Endothelial cell of umbilical vein (primary cell): ENCODE measurements around the gene CD81.

Experiments
- EZH2 ChIP-seq: IDR thresholded peaks from 2 replicates; pipeline ENCODE4 v1.6.1; 2012; ENCODE audit warnings: borderline replicate concordance, low read depth, mild to moderate bottlenecking, moderate library complexity, low read length, inconsistent platforms; ENCODE audit not compliant: severe bottlenecking
- FOS ChIP-seq: IDR thresholded peaks from 2 replicates; pipeline ENCODE4 v1.6.1; 2011; ENCODE audit warnings: mild to moderate bottlenecking, low read length, moderate library complexity, borderline replicate concordance; ENCODE audit not compliant: insufficient read depth
- GATA2 ChIP-seq: IDR thresholded peaks from 2 replicates; pipeline ENCODE4 v1.7.0; 2011; ENCODE audit warnings: low read depth, mild to moderate bottlenecking, moderate library complexity, mixed read lengths, low read length; ENCODE audit not compliant: insufficient read length, insufficient read depth
- JUN ChIP-seq: IDR thresholded peaks from 2 replicates; pipeline ENCODE4 v1.6.1; 2011; ENCODE audit warnings: borderline replicate concordance, low read depth; ENCODE audit not compliant: insufficient read length, insufficient read depth
- MYC ChIP-seq: IDR thresholded peaks from one replicate; pipeline ENCODE4 v1.6.1; 2011; ENCODE audit warnings: mild to moderate bottlenecking, low read depth, low read length
- POLR2A ChIP-seq: IDR thresholded peaks from 2 replicates; pipeline ENCODE4 v1.6.1; 2012; ENCODE audit warnings: low read depth, mild to moderate bottlenecking, control low read depth, low read length
- POLR2AphosphoS5 ChIP-seq: IDR thresholded peaks from 2 replicates; pipeline ENCODE4 v1.6.1; 2012; ENCODE audit warnings: low read depth, mild to moderate bottlenecking, control low read depth, low read length, moderate library complexity; ENCODE audit not compliant: insufficient read depth
- TF ChIP-seq, protein P1 (sequence below), 2 donors: IDR thresholded peaks; 1 replicate in 1 of 2; 2 replicates in 1 of 2; pipeline ENCODE4 v1.5.1; 2011; ENCODE audit warnings: low read length in 2 of 2, mild to moderate bottlenecking in 2 of 2, moderate library complexity in 2 of 2, control low read depth in 1 of 2, inconsistent platforms in 1 of 2, low read depth in 1 of 2; ENCODE audit not compliant: insufficient read depth in 1 of 2; ENCODE audit errors: extremely low read depth in 1 of 2
- TF ChIP-seq, protein P2 (sequence below): IDR thresholded peaks from 2 replicates; pipeline ENCODE4 v1.6.1; 2011; ENCODE audit not compliant: insufficient read depth, insufficient read length

DNA sequence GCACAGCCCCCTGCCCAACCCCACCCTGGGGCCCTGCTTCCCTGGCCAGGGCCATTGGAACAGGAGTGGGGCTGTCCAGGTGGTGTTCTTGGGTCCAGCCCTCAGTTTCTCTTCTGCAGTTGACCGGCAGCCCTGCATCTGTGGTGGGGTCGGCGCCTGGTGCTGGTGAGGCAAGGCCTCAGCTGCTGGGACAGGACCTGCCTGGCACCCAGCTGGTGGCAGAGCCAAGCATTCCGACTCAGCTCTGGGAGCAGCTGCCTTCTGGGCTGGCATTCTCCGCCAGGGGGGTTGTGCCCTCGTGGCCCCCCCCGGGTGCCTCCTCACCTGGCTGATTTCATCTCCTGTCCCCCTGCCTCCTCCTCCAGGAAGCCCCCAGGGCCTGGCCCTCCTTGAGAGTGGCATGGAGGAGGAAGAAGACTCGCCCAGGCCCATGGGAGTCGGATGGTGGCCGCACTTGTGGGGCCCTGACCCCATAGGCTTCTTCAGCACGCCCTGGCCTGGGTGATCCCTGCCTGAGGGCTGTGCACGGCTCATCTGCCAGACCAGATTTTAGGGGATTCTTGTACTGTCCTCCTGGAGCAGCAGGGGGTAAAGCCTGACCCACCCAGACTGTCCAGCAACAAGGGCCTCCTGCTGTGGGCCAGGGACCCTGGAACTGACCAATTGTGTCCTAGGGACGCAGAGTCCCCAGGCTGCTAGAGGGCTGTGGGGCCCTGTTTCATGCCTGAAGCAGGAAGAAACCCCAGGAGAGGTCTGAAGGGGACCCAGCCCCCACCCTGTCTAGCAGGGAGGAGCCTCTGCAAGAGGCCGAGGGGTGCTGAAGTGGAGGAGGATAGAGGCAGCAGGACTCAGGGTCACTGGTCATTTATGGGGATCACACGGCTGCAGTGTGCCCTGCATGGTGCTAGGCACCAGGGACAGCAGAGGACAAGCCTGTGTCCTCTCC, 11.6 kb downstream of the CD81 start:
- TF ChIP-seq JUN (no peak), POLR2AphosphoS5 (no peak), POLR2A (no peak), EZH2 (no peak), MYC (no peak), FOS (no peak), GATA2 (no peak)
- TF ChIP-seq, protein P1, sequence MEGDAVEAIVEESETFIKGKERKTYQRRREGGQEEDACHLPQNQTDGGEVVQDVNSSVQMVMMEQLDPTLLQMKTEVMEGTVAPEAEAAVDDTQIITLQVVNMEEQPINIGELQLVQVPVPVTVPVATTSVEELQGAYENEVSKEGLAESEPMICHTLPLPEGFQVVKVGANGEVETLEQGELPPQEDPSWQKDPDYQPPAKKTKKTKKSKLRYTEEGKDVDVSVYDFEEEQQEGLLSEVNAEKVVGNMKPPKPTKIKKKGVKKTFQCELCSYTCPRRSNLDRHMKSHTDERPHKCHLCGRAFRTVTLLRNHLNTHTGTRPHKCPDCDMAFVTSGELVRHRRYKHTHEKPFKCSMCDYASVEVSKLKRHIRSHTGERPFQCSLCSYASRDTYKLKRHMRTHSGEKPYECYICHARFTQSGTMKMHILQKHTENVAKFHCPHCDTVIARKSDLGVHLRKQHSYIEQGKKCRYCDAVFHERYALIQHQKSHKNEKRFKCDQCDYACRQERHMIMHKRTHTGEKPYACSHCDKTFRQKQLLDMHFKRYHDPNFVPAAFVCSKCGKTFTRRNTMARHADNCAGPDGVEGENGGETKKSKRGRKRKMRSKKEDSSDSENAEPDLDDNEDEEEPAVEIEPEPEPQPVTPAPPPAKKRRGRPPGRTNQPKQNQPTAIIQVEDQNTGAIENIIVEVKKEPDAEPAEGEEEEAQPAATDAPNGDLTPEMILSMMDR (IDR thresholded peaks at IDR 0.05; ENCODE audit: extremely low read depth in 1 of 2, insufficient read depth in 1 of 2, low read depth in 1 of 2, low read length in 2 of 2), result no peak
- TF ChIP-seq, protein P2, sequence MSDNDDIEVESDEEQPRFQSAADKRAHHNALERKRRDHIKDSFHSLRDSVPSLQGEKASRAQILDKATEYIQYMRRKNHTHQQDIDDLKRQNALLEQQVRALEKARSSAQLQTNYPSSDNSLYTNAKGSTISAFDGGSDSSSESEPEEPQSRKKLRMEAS, result no peak
